ENCODE results near the gene CEP104.

DNA sequence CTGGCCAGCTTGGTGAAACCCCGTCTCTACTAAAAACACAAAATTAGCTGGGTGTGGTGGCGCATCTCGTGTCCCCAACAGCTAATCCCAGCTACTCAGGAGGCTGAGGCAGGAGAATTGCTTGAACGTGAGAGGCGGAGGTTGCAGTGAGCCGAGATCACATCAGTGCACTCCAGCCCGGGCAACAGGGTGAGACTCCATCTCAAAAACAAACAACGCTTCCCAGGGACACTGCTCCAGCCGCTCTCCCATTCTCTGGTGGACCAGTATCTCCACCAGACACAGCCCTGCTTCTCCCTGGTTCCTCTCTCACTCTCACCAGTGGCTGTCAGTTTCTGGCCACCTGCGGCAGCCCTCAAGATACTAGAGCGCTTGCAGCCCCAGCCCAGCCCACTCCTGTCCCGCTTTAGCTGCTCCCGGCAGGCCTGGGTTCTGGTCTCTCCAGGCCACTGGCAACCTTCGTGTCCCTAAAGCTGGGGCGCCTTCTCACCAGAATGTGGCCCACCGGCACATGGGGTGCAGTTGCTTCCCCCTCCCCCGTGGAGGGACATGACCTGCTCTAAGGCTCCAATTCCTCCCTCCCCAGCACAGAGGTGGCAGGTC, 39.8 kb downstream of the CEP104 start:
- TF ChIP-seq CTCF (IDR thresholded peaks at IDR 0.05; ENCODE audit: poor library complexity, severe bottlenecking), result no peak
- no peak for TF ChIP-seq EZH2 (IDR thresholded peaks at IDR 0.05; ENCODE audit: borderline replicate concordance, insufficient read depth, low read length, poor library complexity, severe bottlenecking)
- no peak for TF ChIP-seq EP300 (conservative IDR thresholded peaks at IDR 0.05; ENCODE audit: poor library complexity, severe bottlenecking)
- no peak for TF ChIP-seq RAD21 (conservative IDR thresholded peaks at IDR 0.05)
- TF ChIP-seq, protein P1, sequence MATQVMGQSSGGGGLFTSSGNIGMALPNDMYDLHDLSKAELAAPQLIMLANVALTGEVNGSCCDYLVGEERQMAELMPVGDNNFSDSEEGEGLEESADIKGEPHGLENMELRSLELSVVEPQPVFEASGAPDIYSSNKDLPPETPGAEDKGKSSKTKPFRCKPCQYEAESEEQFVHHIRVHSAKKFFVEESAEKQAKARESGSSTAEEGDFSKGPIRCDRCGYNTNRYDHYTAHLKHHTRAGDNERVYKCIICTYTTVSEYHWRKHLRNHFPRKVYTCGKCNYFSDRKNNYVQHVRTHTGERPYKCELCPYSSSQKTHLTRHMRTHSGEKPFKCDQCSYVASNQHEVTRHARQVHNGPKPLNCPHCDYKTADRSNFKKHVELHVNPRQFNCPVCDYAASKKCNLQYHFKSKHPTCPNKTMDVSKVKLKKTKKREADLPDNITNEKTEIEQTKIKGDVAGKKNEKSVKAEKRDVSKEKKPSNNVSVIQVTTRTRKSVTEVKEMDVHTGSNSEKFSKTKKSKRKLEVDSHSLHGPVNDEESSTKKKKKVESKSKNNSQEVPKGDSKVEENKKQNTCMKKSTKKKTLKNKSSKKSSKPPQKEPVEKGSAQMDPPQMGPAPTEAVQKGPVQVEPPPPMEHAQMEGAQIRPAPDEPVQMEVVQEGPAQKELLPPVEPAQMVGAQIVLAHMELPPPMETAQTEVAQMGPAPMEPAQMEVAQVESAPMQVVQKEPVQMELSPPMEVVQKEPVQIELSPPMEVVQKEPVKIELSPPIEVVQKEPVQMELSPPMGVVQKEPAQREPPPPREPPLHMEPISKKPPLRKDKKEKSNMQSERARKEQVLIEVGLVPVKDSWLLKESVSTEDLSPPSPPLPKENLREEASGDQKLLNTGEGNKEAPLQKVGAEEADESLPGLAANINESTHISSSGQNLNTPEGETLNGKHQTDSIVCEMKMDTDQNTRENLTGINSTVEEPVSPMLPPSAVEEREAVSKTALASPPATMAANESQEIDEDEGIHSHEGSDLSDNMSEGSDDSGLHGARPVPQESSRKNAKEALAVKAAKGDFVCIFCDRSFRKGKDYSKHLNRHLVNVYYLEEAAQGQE (IDR thresholded peaks at IDR 0.05; ENCODE audit: borderline replicate concordance), result no peak
- TF ChIP-seq TAF1 (IDR thresholded peaks at IDR 0.05; ENCODE audit: low read depth), result no peak
- no peak for TF ChIP-seq MXI1 (conservative IDR thresholded peaks at IDR 0.05; ENCODE audit: poor library complexity, severe bottlenecking)

Measured in neural cell (in vitro differentiated cells).